Panc1 (cell line): Measurements from ENCODE around the gene MNT. TPM values are rescaled to one million over a fixed set of nuclear protein-coding genes. Genes with fewer than 3 reads are reported as not detected.

Experiments
- ATAC-seq: fragments of 200-7000 bp; cut with Tn5 transposase; 2 replicates; pipeline ENCODE4 v1.9.1; 2020; ENCODE audit warnings: mild to moderate bottlenecking, moderate library complexity
- BruUV-seq: library from RNA; stranded (reverse); fragments of 400-500 nt; replicated peaks from 2 replicates; lab custom pipeline; 2021; lab: Mats Ljungman, UMichigan
- CTCF ChIA-PET: fragments of 300-600 bp; sonication (Branson Sonifier 250); formaldehyde crosslinking; loops from one replicate; lab custom pipeline; 2022; ENCODE audit warnings: antibody characterized with exemption; lab: Charles Lee
- POLR2A ChIA-PET: fragments of 300-600 bp; sonication (Branson Sonifier 250); formaldehyde crosslinking; loops from one replicate; lab custom pipeline; 2022; ENCODE audit warnings: antibody characterized with exemption; lab: Charles Lee
- DNase-seq: peaks from one replicate; pipeline ENCODE4 v3.0.0-alpha.2; 2010; ENCODE audit warnings: low read depth, low spot score
- H3K27ac ChIP-seq: 2 replicates; pipeline ENCODE4 v1.5.1; 2011; ENCODE audit warnings: mild to moderate bottlenecking, low read length, inconsistent platforms
- H3K27me3 ChIP-seq: fragments of 200-500 bp; sonication (Bioruptor generic); 2 replicates; pipeline ENCODE4 v1.6.0; 2014; ENCODE audit warnings: low read length, inconsistent platforms; ENCODE audit not compliant: control insufficient read depth, insufficient read depth
- H3K36me3 ChIP-seq: fragments of 200-500 bp; sonication (Bioruptor generic); 2 replicates; pipeline ENCODE4 v1.5.1; 2014; ENCODE audit warnings: inconsistent platforms, mild to moderate bottlenecking, low read length, moderate library complexity; ENCODE audit not compliant: control insufficient read depth, insufficient read depth
- H3K4me1 ChIP-seq: 2 replicates; pipeline ENCODE4 v1.5.1; 2011; ENCODE audit warnings: inconsistent platforms, mild to moderate bottlenecking, low read length, moderate library complexity; ENCODE audit not compliant: control insufficient read depth, insufficient read depth
- H3K4me3 ChIP-seq, 2 experiments: 2 replicates each; pipeline ENCODE4 v1.5.1; 2011 to 2012; ENCODE audit warnings: low read depth in 2 of 2, low read length in 2 of 2, mild to moderate bottlenecking in 2 of 2, inconsistent platforms in 1 of 2, moderate library complexity in 1 of 2
- H3K9me3 ChIP-seq: fragments of 200-500 bp; sonication (Bioruptor generic); 2 replicates; pipeline ENCODE4 v1.5.1; 2014; ENCODE audit warnings: low read depth, mild to moderate bottlenecking, inconsistent platforms, low read length, moderate library complexity; ENCODE audit not compliant: control insufficient read depth, insufficient read depth
- POLR2AphosphoS5 ChIP-seq: IDR thresholded peaks from 2 replicates; pipeline ENCODE4 v1.6.1; 2012; ENCODE audit warnings: mild to moderate bottlenecking, low read depth, low read length, moderate library complexity
- REST ChIP-seq, 2 experiments: IDR thresholded peaks; 2 replicates each; pipeline ENCODE4 v1.6.1; 2011 to 2012; ENCODE audit warnings: low read depth in 2 of 2, control low read depth in 1 of 2, low read length in 1 of 2, mild to moderate bottlenecking in 1 of 2, moderate library complexity in 1 of 2; ENCODE audit not compliant: insufficient read depth in 1 of 2
- SIN3A ChIP-seq: IDR thresholded peaks from 2 replicates; pipeline ENCODE4 v1.6.1; 2012; ENCODE audit warnings: low read depth, mild to moderate bottlenecking, low read length, moderate library complexity, borderline replicate concordance; ENCODE audit not compliant: insufficient read depth
- TCF7L2 ChIP-seq: IDR thresholded peaks from 2 replicates; pipeline ENCODE4 v1.6.1; 2011; ENCODE audit warnings: mild to moderate bottlenecking, low read depth, low read length, inconsistent platforms
- in situ Hi-C: cut with HindIII; loops from 2 replicates; pipeline ENCODE4 v1.10.0; 2016; ENCODE audit warnings: low sequenced_read_pairs, low pct_unique_long_range_greater_than_20kb
- intact Hi-C: fragments of 100-400 bp; cut with micrococcal nuclease; formaldehyde crosslinking; loops from one replicate; pipeline ENCODE4 v1.10.0; 2022; ENCODE audit not compliant: unreplicated experiment
- total RNA-seq: library from RNA; stranded (reverse); gene quantifications from one replicate; pipeline ENCODE4 v1.2.1, GENCODE V29; 2021; ENCODE audit not compliant: unreplicated experiment
- TF ChIP-seq, protein P1 (sequence below): fragments of 450-650 bp; IDR thresholded peaks from 2 replicates; pipeline ENCODE4 v1.5.1; 2017; ENCODE audit warnings: mild to moderate bottlenecking

Gene MNT
- total RNA-seq, 1 experiment from 2014 or later = 31.8 TPM

- CTCF ChIA-PET = no interaction called here
- in situ Hi-C loops = no loop called here
Measured at GRCh38 chr17:2365132-2365531, 35.7 kb downstream of the MNT start.

DNA sequence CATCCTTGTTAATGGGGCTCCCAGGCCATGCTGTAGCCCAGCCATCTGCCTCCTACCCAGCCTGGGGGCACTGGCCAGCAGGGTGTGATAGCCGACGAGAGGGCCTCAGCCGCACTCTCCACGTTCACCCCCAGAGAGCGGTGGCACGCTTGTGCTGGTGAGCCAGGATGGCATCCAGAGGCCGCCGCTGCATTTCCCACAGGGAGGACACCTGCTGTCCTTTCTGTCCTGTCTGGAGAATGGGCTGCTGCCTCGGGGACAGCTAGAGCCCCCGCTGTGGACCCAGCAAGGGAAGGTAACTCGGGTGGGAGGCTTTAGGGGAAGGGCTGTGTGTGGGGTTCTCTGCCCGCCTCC, 36.1 kb downstream of the MNT start:
- ChIA-PET CTCF (no interaction called here), POLR2A (no interaction called here)
- Histone ChIP-seq H3K36me3 (no peaks in the 10 kb centered on the region), H3K4me3 (no peak overlapping the region), H3K27ac (no peak overlapping the region), H3K4me1 (no peaks in the 10 kb centered on the region), H3K27me3 (no peaks in the 10 kb centered on the region), H3K9me3 (no peaks in the 10 kb centered on the region)
- ATAC-seq (no peak), DNase-seq (no peak)
- in situ Hi-C loops = no loop called here
- no TSS peak for BruUV-seq
- TF ChIP-seq POLR2AphosphoS5 (no peak), SIN3A (no peak), TCF7L2 (no peak), REST (IDR thresholded peaks at IDR 0.05; ENCODE audit: insufficient read depth in 1 of 2, low read depth in 2 of 2, low read length in 1 of 2) (no peak)
- TF ChIP-seq, protein P1, sequence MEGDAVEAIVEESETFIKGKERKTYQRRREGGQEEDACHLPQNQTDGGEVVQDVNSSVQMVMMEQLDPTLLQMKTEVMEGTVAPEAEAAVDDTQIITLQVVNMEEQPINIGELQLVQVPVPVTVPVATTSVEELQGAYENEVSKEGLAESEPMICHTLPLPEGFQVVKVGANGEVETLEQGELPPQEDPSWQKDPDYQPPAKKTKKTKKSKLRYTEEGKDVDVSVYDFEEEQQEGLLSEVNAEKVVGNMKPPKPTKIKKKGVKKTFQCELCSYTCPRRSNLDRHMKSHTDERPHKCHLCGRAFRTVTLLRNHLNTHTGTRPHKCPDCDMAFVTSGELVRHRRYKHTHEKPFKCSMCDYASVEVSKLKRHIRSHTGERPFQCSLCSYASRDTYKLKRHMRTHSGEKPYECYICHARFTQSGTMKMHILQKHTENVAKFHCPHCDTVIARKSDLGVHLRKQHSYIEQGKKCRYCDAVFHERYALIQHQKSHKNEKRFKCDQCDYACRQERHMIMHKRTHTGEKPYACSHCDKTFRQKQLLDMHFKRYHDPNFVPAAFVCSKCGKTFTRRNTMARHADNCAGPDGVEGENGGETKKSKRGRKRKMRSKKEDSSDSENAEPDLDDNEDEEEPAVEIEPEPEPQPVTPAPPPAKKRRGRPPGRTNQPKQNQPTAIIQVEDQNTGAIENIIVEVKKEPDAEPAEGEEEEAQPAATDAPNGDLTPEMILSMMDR = no peak
- intact Hi-C loops = no loop called here

More at GRCh38 chr17:2365132-2365531, 35.7 kb downstream of the MNT start:
- DNase-seq (no peak), ATAC-seq (no peak)
- no TSS peak for BruUV-seq
- H3K4me3 ChIP-seq = no peak overlapping the region
- no peaks in the 10 kb centered on the region for H3K27me3 ChIP-seq
- no peaks in the 10 kb centered on the region for H3K36me3 ChIP-seq
- TF ChIP-seq POLR2AphosphoS5 (no peak), SIN3A (no peak), REST (IDR thresholded peaks at IDR 0.05; ENCODE audit: insufficient read depth in 1 of 2, low read depth in 2 of 2, low read length in 1 of 2) (no peak)
- TF ChIP-seq, protein P1 = no peak
- intact Hi-C loops = no loop called here
- H3K27ac ChIP-seq = no peak overlapping the region
- POLR2A ChIA-PET = no interaction called here
- no peaks in the 10 kb centered on the region for H3K9me3 ChIP-seq
- no peaks in the 10 kb centered on the region for H3K4me1 ChIP-seq
